HCT116 (cell line): ENCODE measurements around the gene CDRT15L2.

Experiments used
- CEBPB ChIP-seq: IDR thresholded peaks from 2 replicates; pipeline ENCODE4 v1.6.1; 2012; ENCODE audit warnings: low read depth
- EZH2 ChIP-seq: fragments of 200-600 bp; sonication (generic); IDR thresholded peaks from 2 replicates; pipeline ENCODE4 v1.6.1; 2017; ENCODE audit warnings: antibody characterized with exemption, mixed run types
- EZH2phosphoT487 ChIP-seq: fragments of 200-600 bp; IDR thresholded peaks from 2 replicates; pipeline ENCODE4 v1.6.1; 2018; ENCODE audit warnings: antibody characterized with exemption, borderline replicate concordance
- POLR2A ChIP-seq: IDR thresholded peaks from 2 replicates; pipeline ENCODE4 v1.7.0; 2011; ENCODE audit warnings: borderline replicate concordance; ENCODE audit not compliant: insufficient read depth, insufficient read length; ENCODE audit errors: extremely low read depth
- POLR2AphosphoS5 ChIP-seq: IDR thresholded peaks from 2 replicates; pipeline ENCODE4 v1.6.1; 2011; ENCODE audit warnings: mild to moderate bottlenecking, low read depth, low read length, moderate library complexity
- RAD21 ChIP-seq: IDR thresholded peaks from 2 replicates; pipeline ENCODE4 v1.6.1; 2012; ENCODE audit warnings: low read depth, mild to moderate bottlenecking
- SP1 ChIP-seq: IDR thresholded peaks from 2 replicates; pipeline ENCODE4 v1.6.1; 2012; ENCODE audit warnings: low read depth
- SRF ChIP-seq: IDR thresholded peaks from 2 replicates; pipeline ENCODE4 v1.6.1; 2012; ENCODE audit warnings: low read depth
- TCF7L2 ChIP-seq: IDR thresholded peaks from 2 replicates; pipeline ENCODE4 v1.7.0; 2011; ENCODE audit warnings: borderline replicate concordance, inconsistent platforms; ENCODE audit not compliant: insufficient read depth, insufficient read length; ENCODE audit errors: extremely low read depth
- YY1 ChIP-seq: IDR thresholded peaks from 2 replicates; pipeline ENCODE4 v1.6.1; 2011; ENCODE audit warnings: low read length, low read depth, moderate library complexity, mild to moderate bottlenecking; ENCODE audit not compliant: insufficient replicate concordance; ENCODE audit errors: extremely low read depth
- ZNF274 ChIP-seq: fragments of 200-500 bp; sonication (Bioruptor generic); IDR thresholded peaks from 2 replicates; pipeline ENCODE4 v1.6.1; 2014; ENCODE audit warnings: mild to moderate bottlenecking, low read depth, low read length, inconsistent platforms
- TF ChIP-seq, protein P1 (sequence below): IDR thresholded peaks from 2 replicates; pipeline ENCODE4 v1.6.1; 2012; ENCODE audit warnings: low read depth
- TF ChIP-seq, protein P2 (sequence below): IDR thresholded peaks from 2 replicates; pipeline ENCODE4 v1.6.1; 2012
- TF ChIP-seq, protein P3 (sequence below), 3 experiments: fragments of 200-600 bp in 1 of 3; sonication (generic) in 1 of 3; IDR thresholded peaks in 2 of 3; conservative IDR thresholded peaks in 1 of 3; 2 replicates each; pipeline ENCODE4 v1.5.1; 2012 to 2017; ENCODE audit warnings: low read depth in 2 of 3, low read length in 2 of 3, antibody characterized with exemption in 1 of 3, borderline replicate concordance in 1 of 3, control low read depth in 1 of 3, mild to moderate bottlenecking in 1 of 3, mixed read lengths in 1 of 3, mixed run types in 1 of 3, moderate library complexity in 1 of 3; ENCODE audit not compliant: insufficient read depth in 1 of 3

DNA sequence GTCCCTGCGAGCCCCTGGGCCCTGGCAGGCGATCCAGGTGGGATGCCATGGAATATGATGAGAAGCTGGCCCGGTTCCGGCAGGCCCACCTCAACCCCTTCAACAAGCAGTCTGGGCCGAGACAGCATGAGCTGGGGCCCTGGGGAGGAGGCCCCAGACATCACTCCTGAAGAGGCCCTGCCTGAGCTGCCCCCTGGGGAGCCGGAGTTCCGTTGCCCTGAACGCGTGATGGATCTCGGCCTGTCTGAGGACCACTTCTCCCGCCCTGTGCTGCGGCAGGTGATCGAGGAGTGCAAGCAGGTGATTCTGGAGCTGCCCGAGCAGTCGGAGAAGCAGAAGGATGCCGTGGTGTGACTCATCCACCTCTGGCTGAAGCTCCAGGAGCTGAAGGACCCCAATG is 33.1 kb downstream of the CDRT15L2 start:
- TF ChIP-seq EZH2phosphoT487 (no peak), SRF (no peak), SP1 (no peak), POLR2A (no peak), EZH2 (no peak), CEBPB (no peak), POLR2AphosphoS5 (no peak), RAD21 (no peak), ZNF274 (no peak), YY1 (no peak), TCF7L2 (no peak)
- TF ChIP-seq, protein P1, sequence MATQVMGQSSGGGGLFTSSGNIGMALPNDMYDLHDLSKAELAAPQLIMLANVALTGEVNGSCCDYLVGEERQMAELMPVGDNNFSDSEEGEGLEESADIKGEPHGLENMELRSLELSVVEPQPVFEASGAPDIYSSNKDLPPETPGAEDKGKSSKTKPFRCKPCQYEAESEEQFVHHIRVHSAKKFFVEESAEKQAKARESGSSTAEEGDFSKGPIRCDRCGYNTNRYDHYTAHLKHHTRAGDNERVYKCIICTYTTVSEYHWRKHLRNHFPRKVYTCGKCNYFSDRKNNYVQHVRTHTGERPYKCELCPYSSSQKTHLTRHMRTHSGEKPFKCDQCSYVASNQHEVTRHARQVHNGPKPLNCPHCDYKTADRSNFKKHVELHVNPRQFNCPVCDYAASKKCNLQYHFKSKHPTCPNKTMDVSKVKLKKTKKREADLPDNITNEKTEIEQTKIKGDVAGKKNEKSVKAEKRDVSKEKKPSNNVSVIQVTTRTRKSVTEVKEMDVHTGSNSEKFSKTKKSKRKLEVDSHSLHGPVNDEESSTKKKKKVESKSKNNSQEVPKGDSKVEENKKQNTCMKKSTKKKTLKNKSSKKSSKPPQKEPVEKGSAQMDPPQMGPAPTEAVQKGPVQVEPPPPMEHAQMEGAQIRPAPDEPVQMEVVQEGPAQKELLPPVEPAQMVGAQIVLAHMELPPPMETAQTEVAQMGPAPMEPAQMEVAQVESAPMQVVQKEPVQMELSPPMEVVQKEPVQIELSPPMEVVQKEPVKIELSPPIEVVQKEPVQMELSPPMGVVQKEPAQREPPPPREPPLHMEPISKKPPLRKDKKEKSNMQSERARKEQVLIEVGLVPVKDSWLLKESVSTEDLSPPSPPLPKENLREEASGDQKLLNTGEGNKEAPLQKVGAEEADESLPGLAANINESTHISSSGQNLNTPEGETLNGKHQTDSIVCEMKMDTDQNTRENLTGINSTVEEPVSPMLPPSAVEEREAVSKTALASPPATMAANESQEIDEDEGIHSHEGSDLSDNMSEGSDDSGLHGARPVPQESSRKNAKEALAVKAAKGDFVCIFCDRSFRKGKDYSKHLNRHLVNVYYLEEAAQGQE: no peak
- TF ChIP-seq, protein P2, sequence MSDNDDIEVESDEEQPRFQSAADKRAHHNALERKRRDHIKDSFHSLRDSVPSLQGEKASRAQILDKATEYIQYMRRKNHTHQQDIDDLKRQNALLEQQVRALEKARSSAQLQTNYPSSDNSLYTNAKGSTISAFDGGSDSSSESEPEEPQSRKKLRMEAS: no peak
- TF ChIP-seq, protein P3, sequence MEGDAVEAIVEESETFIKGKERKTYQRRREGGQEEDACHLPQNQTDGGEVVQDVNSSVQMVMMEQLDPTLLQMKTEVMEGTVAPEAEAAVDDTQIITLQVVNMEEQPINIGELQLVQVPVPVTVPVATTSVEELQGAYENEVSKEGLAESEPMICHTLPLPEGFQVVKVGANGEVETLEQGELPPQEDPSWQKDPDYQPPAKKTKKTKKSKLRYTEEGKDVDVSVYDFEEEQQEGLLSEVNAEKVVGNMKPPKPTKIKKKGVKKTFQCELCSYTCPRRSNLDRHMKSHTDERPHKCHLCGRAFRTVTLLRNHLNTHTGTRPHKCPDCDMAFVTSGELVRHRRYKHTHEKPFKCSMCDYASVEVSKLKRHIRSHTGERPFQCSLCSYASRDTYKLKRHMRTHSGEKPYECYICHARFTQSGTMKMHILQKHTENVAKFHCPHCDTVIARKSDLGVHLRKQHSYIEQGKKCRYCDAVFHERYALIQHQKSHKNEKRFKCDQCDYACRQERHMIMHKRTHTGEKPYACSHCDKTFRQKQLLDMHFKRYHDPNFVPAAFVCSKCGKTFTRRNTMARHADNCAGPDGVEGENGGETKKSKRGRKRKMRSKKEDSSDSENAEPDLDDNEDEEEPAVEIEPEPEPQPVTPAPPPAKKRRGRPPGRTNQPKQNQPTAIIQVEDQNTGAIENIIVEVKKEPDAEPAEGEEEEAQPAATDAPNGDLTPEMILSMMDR (IDR thresholded peaks at IDR 0.05 in 2 of 3, conservative IDR thresholded peaks at IDR 0.05 in 1 of 3; ENCODE audit: borderline replicate concordance in 1 of 3, insufficient read depth in 1 of 3, low read depth in 2 of 3, low read length in 2 of 3): no peak
